ENCODE results near the gene GRIK4. TPM values are rescaled to one million over a fixed set of nuclear protein-coding genes. Genes with fewer than 3 reads are reported as not detected.

The GRIK4 gene
- total RNA-seq, 2 experiments from 2014 or later: 0.06 TPM; not detected in 1

DNA sequence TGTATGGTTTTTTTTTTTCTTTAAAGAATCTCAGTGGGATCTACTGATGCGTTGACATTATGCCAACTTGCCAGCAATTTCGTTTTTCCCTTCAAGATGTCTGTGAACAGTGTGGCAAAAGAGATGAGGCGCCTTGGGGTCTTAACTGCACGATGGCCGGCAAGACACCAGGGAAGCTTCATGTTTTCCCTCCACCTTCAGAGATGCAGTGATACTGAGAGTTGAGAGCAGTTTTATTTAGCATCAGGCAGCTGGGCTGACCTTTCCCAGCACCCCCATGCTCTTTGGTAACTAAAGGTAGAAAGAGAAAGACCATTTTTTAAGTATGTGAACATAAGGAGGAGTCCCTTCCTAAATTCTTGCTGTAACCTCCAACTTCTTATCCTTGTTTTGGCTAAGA, 11.7 kb upstream of the GRIK4 start:
- Histone ChIP-seq H3K9me3 (ENCODE audit: low read length) (no peaks in the 10 kb centered on the region), H3K4me1 (ENCODE audit: insufficient read depth, low read length, poor library complexity, severe bottlenecking) (no peaks in the 10 kb centered on the region), H3K4me2 (ENCODE audit: low read length) (no peak overlapping the region), H3K9me2 (ENCODE audit: insufficient read depth, low read length) (no peaks in the 10 kb centered on the region), H3K4me3 (ENCODE audit: low read depth, low read length, poor library complexity, severe bottlenecking) (no peak overlapping the region), H3K36me3 (ENCODE audit: insufficient read depth, low read length) (no peaks in the 10 kb centered on the region), H3K79me2 (ENCODE audit: insufficient read depth, low read depth, low read length) (no peaks in the 10 kb centered on the region), H3K27ac (ENCODE audit: low read depth, low read length, poor library complexity, severe bottlenecking) (no peak overlapping the region), H4K20me1 (ENCODE audit: insufficient read depth, low read length) (no peaks in the 10 kb centered on the region), H2AFZ (ENCODE audit: low read length) (no peak overlapping the region)
- CTCF ChIA-PET (ENCODE audit: unreplicated experiment): no interaction called here
- TF ChIP-seq, protein P1, sequence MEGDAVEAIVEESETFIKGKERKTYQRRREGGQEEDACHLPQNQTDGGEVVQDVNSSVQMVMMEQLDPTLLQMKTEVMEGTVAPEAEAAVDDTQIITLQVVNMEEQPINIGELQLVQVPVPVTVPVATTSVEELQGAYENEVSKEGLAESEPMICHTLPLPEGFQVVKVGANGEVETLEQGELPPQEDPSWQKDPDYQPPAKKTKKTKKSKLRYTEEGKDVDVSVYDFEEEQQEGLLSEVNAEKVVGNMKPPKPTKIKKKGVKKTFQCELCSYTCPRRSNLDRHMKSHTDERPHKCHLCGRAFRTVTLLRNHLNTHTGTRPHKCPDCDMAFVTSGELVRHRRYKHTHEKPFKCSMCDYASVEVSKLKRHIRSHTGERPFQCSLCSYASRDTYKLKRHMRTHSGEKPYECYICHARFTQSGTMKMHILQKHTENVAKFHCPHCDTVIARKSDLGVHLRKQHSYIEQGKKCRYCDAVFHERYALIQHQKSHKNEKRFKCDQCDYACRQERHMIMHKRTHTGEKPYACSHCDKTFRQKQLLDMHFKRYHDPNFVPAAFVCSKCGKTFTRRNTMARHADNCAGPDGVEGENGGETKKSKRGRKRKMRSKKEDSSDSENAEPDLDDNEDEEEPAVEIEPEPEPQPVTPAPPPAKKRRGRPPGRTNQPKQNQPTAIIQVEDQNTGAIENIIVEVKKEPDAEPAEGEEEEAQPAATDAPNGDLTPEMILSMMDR (conservative IDR thresholded peaks at IDR 0.05; ENCODE audit: low read length): no peak
- no peak for TF ChIP-seq EZH2phosphoT487 (IDR thresholded peaks at IDR 0.05; ENCODE audit: borderline replicate concordance, low read depth, low read length)
- BruUV-seq (replicated peaks): no TSS peak
- intact Hi-C loops (cut with micrococcal nuclease; ENCODE audit: unreplicated experiment): loop anchor here (5.0 kb wide), 1 partner anchor 163 kb away; the partner anchor contains the start of gene ARHGEF12
- POLR2A ChIA-PET: interaction anchor here (1.0 kb wide), 1 partner anchor 62 kb away, joined by 3 read pairs; no protein-coding TSS in a partner anchor
- DNase-seq (ENCODE audit: low spot score): no peak

DNA sequence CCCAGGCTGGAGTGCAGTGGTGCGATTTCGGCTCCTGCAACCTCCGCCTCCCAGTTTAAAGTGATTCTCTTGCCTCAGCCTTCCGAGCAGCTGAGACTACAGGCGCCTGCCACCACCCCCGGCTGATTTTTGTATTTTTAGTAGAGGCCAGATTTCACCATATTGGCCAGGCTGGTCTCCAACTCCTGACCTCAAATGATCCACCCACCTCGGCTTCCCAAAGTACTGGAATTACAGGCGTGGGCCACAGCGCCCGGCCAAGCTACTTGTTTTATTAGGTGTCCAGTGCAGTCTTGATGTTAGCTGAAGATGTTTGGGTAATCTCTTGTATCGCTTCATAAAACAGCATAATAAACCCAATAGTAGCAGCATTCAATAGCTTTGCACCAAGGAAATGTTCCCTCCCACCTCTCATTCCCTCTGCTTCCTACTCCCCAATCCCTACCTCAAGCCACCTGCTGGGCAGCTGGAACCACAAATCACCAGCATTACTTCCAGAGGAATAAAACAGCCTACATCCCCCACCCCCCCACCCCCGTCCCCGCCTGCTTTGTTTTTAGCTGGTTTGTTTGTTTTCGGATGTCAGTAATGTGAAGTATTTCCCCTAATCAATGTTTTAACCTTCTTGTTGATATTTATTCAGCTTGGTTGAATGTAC, 11.0 kb upstream of the GRIK4 start:
- Histone ChIP-seq H2AFZ (ENCODE audit: low read length) (no peak overlapping the region), H3K79me2 (ENCODE audit: insufficient read depth, low read depth, low read length) (no peaks in the 10 kb centered on the region), H3K4me3 (ENCODE audit: low read depth, low read length, poor library complexity, severe bottlenecking) (no peak overlapping the region), H3K4me2 (ENCODE audit: low read length) (no peak overlapping the region), H4K20me1 (ENCODE audit: insufficient read depth, low read length) (no peaks in the 10 kb centered on the region), H3K9me2 (ENCODE audit: insufficient read depth, low read length) (no peaks in the 10 kb centered on the region), H3K27ac (ENCODE audit: low read depth, low read length, poor library complexity, severe bottlenecking) (no peak overlapping the region), H3K36me3 (ENCODE audit: insufficient read depth, low read length) (no peaks in the 10 kb centered on the region), H3K9me3 (ENCODE audit: low read length) (no peaks in the 10 kb centered on the region), H3K4me1 (ENCODE audit: insufficient read depth, low read length, poor library complexity, severe bottlenecking) (no peaks in the 10 kb centered on the region)
- intact Hi-C loops (cut with micrococcal nuclease; ENCODE audit: unreplicated experiment): loop anchor here (5.0 kb wide), 1 partner anchor 163 kb away; the partner anchor contains the start of gene ARHGEF12
- CTCF ChIA-PET (ENCODE audit: unreplicated experiment): no interaction called here
- no TSS peak for BruUV-seq (replicated peaks)
- POLR2A ChIA-PET: interaction anchor here (0.6 to 1.0 kb wide), 2 partner anchors 62 to 71 kb away, joined by 3 read pairs; no protein-coding TSS in a partner anchor
- DNase-seq (ENCODE audit: low spot score): no peak
- TF ChIP-seq EZH2phosphoT487 (IDR thresholded peaks at IDR 0.05; ENCODE audit: borderline replicate concordance, low read depth, low read length): no peak
- TF ChIP-seq, protein P1 (conservative IDR thresholded peaks at IDR 0.05; ENCODE audit: low read length): no peak

DNA sequence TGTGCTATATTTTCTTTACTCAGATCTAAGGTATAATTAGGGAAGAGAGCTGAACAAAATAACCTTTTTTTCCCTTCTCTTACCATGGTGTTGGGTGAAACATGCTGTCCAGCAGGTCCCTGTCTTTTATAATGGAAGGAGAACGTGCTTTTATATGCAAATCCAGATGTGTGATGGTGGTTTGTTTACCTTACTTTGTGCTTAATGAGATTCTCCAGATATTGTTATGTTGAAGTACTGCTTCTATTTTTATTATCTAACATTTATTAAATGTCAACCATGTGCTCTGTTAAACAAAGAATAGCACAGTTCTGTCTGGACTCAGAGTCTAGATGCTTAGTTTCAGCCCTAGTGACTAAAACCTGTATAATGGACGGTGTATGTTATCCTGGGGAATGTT, 10.1 kb upstream of the GRIK4 start:
- ChIA-PET CTCF (ENCODE audit: unreplicated experiment) (no interaction called here), POLR2A (interaction anchor here (1.7 kb wide), 1 partner anchor 14 kb away, joined by 4 read pairs; no protein-coding TSS in a partner anchor)
- Histone ChIP-seq H3K27ac (ENCODE audit: low read depth, low read length, poor library complexity, severe bottlenecking) (no peak overlapping the region), H3K36me3 (ENCODE audit: insufficient read depth, low read length) (no peaks in the 10 kb centered on the region), H3K4me3 (ENCODE audit: low read depth, low read length, poor library complexity, severe bottlenecking) (no peak overlapping the region), H2AFZ (ENCODE audit: low read length) (no peak overlapping the region), H3K4me1 (ENCODE audit: insufficient read depth, low read length, poor library complexity, severe bottlenecking) (no peaks in the 10 kb centered on the region), H3K9me2 (ENCODE audit: insufficient read depth, low read length) (no peaks in the 10 kb centered on the region), H3K4me2 (ENCODE audit: low read length) (no peak overlapping the region), H3K79me2 (ENCODE audit: insufficient read depth, low read depth, low read length) (no peaks in the 10 kb centered on the region), H4K20me1 (ENCODE audit: insufficient read depth, low read length) (no peaks in the 10 kb centered on the region), H3K9me3 (ENCODE audit: low read length) (no peaks in the 10 kb centered on the region)
- TF ChIP-seq, protein P1 (conservative IDR thresholded peaks at IDR 0.05; ENCODE audit: low read length): no peak
- TF ChIP-seq EZH2phosphoT487 (IDR thresholded peaks at IDR 0.05; ENCODE audit: borderline replicate concordance, low read depth, low read length): no peak
- no TSS peak for BruUV-seq (replicated peaks)
- no peak for DNase-seq (ENCODE audit: low spot score)
- intact Hi-C loops (cut with micrococcal nuclease; ENCODE audit: unreplicated experiment): loop anchor here (5.0 kb wide), 1 partner anchor 164 kb away; the partner anchor contains the start of gene ARHGEF12

Measured in OCI-LY7 (cell line).